HepG2 (cell line): ENCODE results near the gene MCM10.

Source experiments
- GATAD2A ChIP-seq: IDR thresholded peaks from 2 replicates; pipeline ENCODE4 v1.6.1; 2016
- PAWR ChIP-seq: sonication (generic); formaldehyde crosslinking; IDR thresholded peaks from 2 replicates; pipeline ENCODE4 v1.4.0; 2020; ENCODE audit warnings: missing genetic modification reagents, mild to moderate bottlenecking, borderline replicate concordance
- POLR2A ChIP-seq, 2 experiments: IDR thresholded peaks; 2 replicates each; pipeline ENCODE4 v1.6.1; 2011; ENCODE audit warnings: low read depth in 2 of 2, low read length in 2 of 2, mild to moderate bottlenecking in 1 of 2, moderate library complexity in 1 of 2; ENCODE audit not compliant: insufficient read depth in 1 of 2
- ZFP37 ChIP-seq: sonication (generic); formaldehyde crosslinking; IDR thresholded peaks from 2 replicates; pipeline ENCODE4 v1.4.0; 2020; ENCODE audit warnings: missing genetic modification reagents, borderline replicate concordance

GRCh38 chr10:13233358-13233757, 72.0 kb downstream of the MCM10 start:
- TF ChIP-seq GATAD2A (no peak), ZFP37 (CRISPR knock-in tag) (no peak), PAWR (no peak), POLR2A (IDR thresholded peaks at IDR 0.05; ENCODE audit: insufficient read depth in 1 of 2, low read depth in 2 of 2, low read length in 2 of 2) (no peak)
